CD4-positive, alpha-beta memory T cell (primary cell): ENCODE data around the gene MCUB. TPM values are rescaled to one million over a fixed set of nuclear protein-coding genes. Genes with fewer than 3 reads are reported as not detected.

Source experiments
- CTCF ChIA-PET: fragments of 350-600 bp; sonication (Branson Sonifier 250); formaldehyde crosslinking; loops from one replicate; lab custom pipeline; 2021; ENCODE audit warnings: inconsistent platforms; ENCODE audit not compliant: partially characterized antibody; lab: Charles Lee
- POLR2A ChIA-PET: fragments of 350-600 bp; sonication (Branson Sonifier 250); formaldehyde crosslinking; loops from one replicate; lab custom pipeline; 2021; ENCODE audit not compliant: partially characterized antibody; lab: Charles Lee
- DNase-seq, 5 donors: peaks; one replicate each; pipeline versions ENCODE4 v3.0.0 to v3.0.0-alpha.2; 2020 to 2022; ENCODE audit warnings: mixed read lengths in 1 of 5
- H3K27ac ChIP-seq: one replicate; pipeline ENCODE4 v1.7.0; 2013; ENCODE audit warnings: low read depth, low read length
- H3K27me3 ChIP-seq: 2 replicates; pipeline ENCODE4 v1.7.0; 2013; ENCODE audit warnings: mild to moderate bottlenecking, low read length, moderate library complexity; ENCODE audit not compliant: insufficient read depth
- H3K36me3 ChIP-seq: 2 replicates; pipeline ENCODE4 v1.7.0; 2013; ENCODE audit warnings: mild to moderate bottlenecking, low read length, moderate library complexity; ENCODE audit not compliant: insufficient read depth
- H3K4me1 ChIP-seq: 2 replicates; pipeline ENCODE4 v1.7.0; 2013; ENCODE audit warnings: mild to moderate bottlenecking, low read length, moderate library complexity; ENCODE audit not compliant: insufficient read depth
- H3K4me3 ChIP-seq, 2 donors: one replicate each; pipeline ENCODE4 v1.7.0; 2013; ENCODE audit warnings: low read length in 2 of 2, mild to moderate bottlenecking in 1 of 2
- H3K9me3 ChIP-seq, 2 donors: one replicate each; pipeline ENCODE4 v1.7.0; 2013; ENCODE audit warnings: low read length in 2 of 2, control low read depth in 1 of 2; ENCODE audit not compliant: control insufficient read depth in 1 of 2
- H3K27ac Mint-ChIP-seq, 7 donors: one replicate each; pipeline ENCODE4 v1.8.0; 2020 to 2021; ENCODE audit warnings: mixed read lengths in 7 of 7, mild to moderate bottlenecking in 6 of 7, inconsistent platforms in 3 of 7, moderate library complexity in 3 of 7
- H3K27me3 Mint-ChIP-seq, 2 donors: one replicate each; pipeline ENCODE4 v1.8.0; 2020 to 2021; ENCODE audit warnings: mixed read lengths in 2 of 2
- H3K36me3 Mint-ChIP-seq, 2 donors: one replicate each; pipeline ENCODE4 v1.8.0; 2020 to 2021; ENCODE audit warnings: mixed read lengths in 2 of 2, inconsistent platforms in 1 of 2, mild to moderate bottlenecking in 1 of 2
- H3K4me1 Mint-ChIP-seq, 4 donors: one replicate each; pipeline ENCODE4 v1.8.0; 2020 to 2021; ENCODE audit warnings: mixed read lengths in 4 of 4, mild to moderate bottlenecking in 1 of 4
- H3K4me3 Mint-ChIP-seq, 8 donors: one replicate each; pipeline ENCODE4 v1.8.0; 2020 to 2021; ENCODE audit warnings: mixed read lengths in 8 of 8, mild to moderate bottlenecking in 7 of 8, moderate library complexity in 6 of 8, inconsistent platforms in 3 of 8
- H3K9me3 Mint-ChIP-seq, 8 donors: one replicate each; pipeline ENCODE4 v1.8.0; 2020 to 2021; ENCODE audit warnings: mixed read lengths in 8 of 8, mild to moderate bottlenecking in 5 of 8, inconsistent platforms in 3 of 8, moderate library complexity in 1 of 8
- intact Hi-C: fragments of 100-400 bp; cut with micrococcal nuclease; formaldehyde crosslinking; loops from one replicate; pipeline ENCODE4 v1.15.1; 2023
- polyA plus RNA-seq, 2 donors: library from polyadenylated mRNA; unstranded; fragments of 300-500 nt; fragmentation: Illumina TruSeq; gene quantifications; one replicate each; pipeline ENCODE4 v1.2.3, GENCODE V29; 2021
- total RNA-seq, 2 experiments: library from RNA; stranded (reverse); gene quantifications; one replicate each; pipeline ENCODE4 v1.2.3, GENCODE V29; 2021

MCUB gene
- total and polyA plus RNA-seq, 4 experiments from 2014 or later = 142 to 299 (median 160) TPM

GRCh38 chr4:109722357-109722756, 162.3 kb downstream of the MCUB start:
- Histone ChIP-seq H3K27me3 (no peaks in the 10 kb centered on the region), H3K9me3 (no peaks in the 10 kb centered on the region), H3K4me3 (no peak overlapping the region), H3K36me3 (peaks cover 4% of the 10 kb centered on the region), H3K27ac (no peak overlapping the region), H3K4me1 (no peaks in the 10 kb centered on the region)
- no peak overlapping the region for H3K4me3 Mint-ChIP-seq
- ChIA-PET POLR2A (no interaction called here), CTCF (no interaction called here)
- no peak for DNase-seq
- H3K27ac Mint-ChIP-seq = no peak overlapping the region
- peaks cover 12 to 26% of the 10 kb centered on the region in 2 donors for H3K36me3 Mint-ChIP-seq
- peaks cover 0 to 2% (median 0%) of the 10 kb centered on the region in 8 donors for H3K9me3 Mint-ChIP-seq
- peaks cover 8 to 13% (median 10%) of the 10 kb centered on the region in 4 donors for H3K4me1 Mint-ChIP-seq
- H3K27me3 Mint-ChIP-seq = no peaks in the 10 kb centered on the region
- intact Hi-C loops = loop anchor here (10.0 kb wide), 1 partner anchor 1728 kb away; no protein-coding TSS in a partner anchor

DNA sequence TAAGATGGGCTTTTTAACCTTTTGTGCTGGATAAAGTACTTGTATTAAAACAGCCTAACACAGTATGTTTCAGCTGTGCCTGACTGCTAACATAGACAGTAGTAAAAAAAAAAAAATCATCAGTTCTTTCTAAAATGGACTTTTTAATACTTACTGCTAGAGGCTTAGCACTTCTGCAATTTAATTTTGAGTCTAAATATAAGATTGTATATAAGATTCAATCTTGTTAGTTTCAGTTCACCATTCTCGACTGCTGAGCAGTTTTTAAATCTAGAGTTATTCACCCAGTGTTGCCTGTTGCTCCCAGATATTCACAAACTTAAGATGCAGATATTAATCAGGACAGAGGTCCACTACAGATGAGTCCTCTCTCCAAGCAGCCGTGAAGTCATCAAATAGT, 163.1 kb downstream of the MCUB start:
- intact Hi-C loops = loop anchor here (10.0 kb wide), 1 partner anchor 1728 kb away; no protein-coding TSS in a partner anchor
- no peak for DNase-seq
- ChIA-PET CTCF (no interaction called here), POLR2A (no interaction called here)
- H3K27ac Mint-ChIP-seq = peak overlapping the region in 1 of 7 donors; percentile 3
- H3K4me3 Mint-ChIP-seq = no peak overlapping the region
- H3K4me1 Mint-ChIP-seq = peaks cover 12 to 18% (median 14%) of the 10 kb centered on the region in 4 donors
- Histone ChIP-seq H3K27ac (no peak overlapping the region), H3K4me3 (no peak overlapping the region), H3K9me3 (no peaks in the 10 kb centered on the region), H3K4me1 (peaks cover 4% of the 10 kb centered on the region), H3K27me3 (no peaks in the 10 kb centered on the region), H3K36me3 (no peaks in the 10 kb centered on the region)
- no peaks in the 10 kb centered on the region for H3K27me3 Mint-ChIP-seq
- peaks cover 0 to 2% (median 0%) of the 10 kb centered on the region in 8 donors for H3K9me3 Mint-ChIP-seq
- H3K36me3 Mint-ChIP-seq = peaks cover 14 to 24% of the 10 kb centered on the region in 2 donors

DNA sequence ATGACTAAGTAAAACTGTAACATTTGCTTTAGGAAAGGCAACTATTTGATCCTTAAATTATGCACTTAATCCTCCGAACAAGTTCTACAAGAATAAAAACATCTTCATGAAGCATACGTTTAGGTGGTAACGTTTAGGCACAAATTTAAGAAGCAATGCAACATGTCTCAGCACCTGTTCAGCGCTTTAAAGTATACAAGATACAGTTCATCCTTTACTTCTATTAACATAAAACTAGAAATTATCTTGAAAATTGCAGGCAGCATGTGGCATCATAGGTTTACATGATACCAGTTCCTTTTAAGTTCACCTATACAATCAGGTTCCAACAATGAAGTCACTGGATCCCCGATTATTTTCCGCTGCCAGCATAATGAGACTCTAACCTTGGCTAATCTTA, 168.3 kb downstream of the MCUB start:
- CTCF ChIA-PET = interaction anchor here (0.8 kb wide), 1 partner anchor 295 kb away, joined by 5 read pairs; no protein-coding TSS in a partner anchor

GRCh38 chr4:109729117-109729717, 169.2 kb downstream of the MCUB start:
- peak overlapping the region; percentile 72 for H3K27ac ChIP-seq
- Mint-ChIP-seq H3K4me3 (peak overlapping the region; percentile 89 to 93 (median 91)), H3K4me1 (peaks cover 20 to 32% (median 22%) of the 10 kb centered on the region in 4 donors), H3K9me3 (peaks cover 0 to 2% (median 0%) of the 10 kb centered on the region in 8 donors), H3K27me3 (peaks cover 0 to under 1% of the 10 kb centered on the region in 2 donors), H3K36me3 (peaks cover 13 to 17% of the 10 kb centered on the region in 2 donors), H3K27ac (peak overlapping the region; percentile 73 to 94 (median 90))
- no peaks in the 10 kb centered on the region for H3K27me3 ChIP-seq
- intact Hi-C loops = loop anchor here (1.0 to 10.0 kb wide), 2 partner anchors 26 to 1734 kb away; partner anchors contain the start of gene CASP6
- no peaks in the 10 kb centered on the region for H3K36me3 ChIP-seq
- peak overlapping the region; percentile 48 to 58 for H3K4me3 ChIP-seq
- ChIA-PET POLR2A (interaction anchor here (1.5 to 3.7 kb wide), 6 partner anchors 26 to 296 kb away, joined by 5 to 23 read pairs (median 10); partner anchors contain the start of genes CASP6, GAR1, MCUB and SEC24B), CTCF (interaction anchor here (0.8 to 1.5 kb wide), 2 partner anchors 26 to 296 kb away, joined by 5 read pairs; partner anchors contain the start of gene CASP6)
- H3K9me3 ChIP-seq = no peaks in the 10 kb centered on the region
- no peak for DNase-seq
- H3K4me1 ChIP-seq = peaks cover 18% of the 10 kb centered on the region

More for the DNA sequence above, 168.3 kb downstream of the MCUB start:
- Mint-ChIP-seq H3K27ac (peak overlapping the region in 1 of 7 donors; percentile 90), H3K27me3 (no peaks in the 10 kb centered on the region), H3K9me3 (peaks cover 0 to 2% (median 0%) of the 10 kb centered on the region in 8 donors), H3K4me3 (peak overlapping the region in 7 of 8 donors; percentile 21 to 93 (median 89)), H3K36me3 (peaks cover 16 to 17% of the 10 kb centered on the region in 2 donors), H3K4me1 (peaks cover 20 to 32% (median 23%) of the 10 kb centered on the region in 4 donors)
- peaks cover 18% of the 10 kb centered on the region for H3K4me1 ChIP-seq
- no peaks in the 10 kb centered on the region for H3K27me3 ChIP-seq
- no peaks in the 10 kb centered on the region for H3K9me3 ChIP-seq
- POLR2A ChIA-PET = interaction anchor here (1.7 to 3.7 kb wide), 2 partner anchors 25 to 37 kb away, joined by 5 to 23 read pairs; partner anchors contain the start of gene CASP6
- no peak overlapping the region for H3K4me3 ChIP-seq
- H3K36me3 ChIP-seq = no peaks in the 10 kb centered on the region
- H3K27ac ChIP-seq = no peak overlapping the region
- intact Hi-C loops = loop anchor here (10.0 kb wide), 1 partner anchor 1734 kb away; no protein-coding TSS in a partner anchor
- DNase-seq = no peak

- H3K27me3 ChIP-seq = no peaks in the 10 kb centered on the region
- Mint-ChIP-seq H3K27ac (peak within 1 kb of the TSS; percentile 73 to 94 (median 90)), H3K36me3 (peaks cover 13% of the 10 kb centered on the region in 2 donors), H3K27me3 (peaks cover 0 to 1% of the 10 kb centered on the region in 2 donors), H3K4me3 (peak within 1 kb of the TSS; percentile 89 to 93 (median 91)), H3K9me3 (peaks cover 0 to 2% (median 0%) of the 10 kb centered on the region in 8 donors), H3K4me1 (peaks cover 18 to 32% (median 21%) of the 10 kb centered on the region in 4 donors)
- ChIA-PET POLR2A (interaction anchor here (0.6 to 3.7 kb wide), 12 partner anchors 22 to 1110 kb away, joined by 3 to 23 read pairs (median 4); partner anchors contain the start of genes CASP6, GAR1, MCUB and RPL34), CTCF (interaction anchor here (1.1 to 2.1 kb wide), 4 partner anchors 26 to 297 kb away, joined by 3 to 8 read pairs (median 6); partner anchors contain the start of genes CASP6 and SEC24B)
- H3K4me3 ChIP-seq = peak within 1 kb of the TSS; percentile 58 to 94
- peak within 1 kb of the TSS; percentile 72 for H3K27ac ChIP-seq
- intact Hi-C loops = loop anchor here (1.0 to 10.0 kb wide), 5 partner anchors 27 to 1735 kb away; partner anchors contain the start of genes CASP6, ELOVL6, GAR1 and SEC24B
- no peaks in the 10 kb centered on the region for H3K9me3 ChIP-seq
- no peaks in the 10 kb centered on the region for H3K36me3 ChIP-seq
- peaks cover 18% of the 10 kb centered on the region for H3K4me1 ChIP-seq
- peak; percentile 78 to 90 (median 87) for DNase-seq
These were observed 169.9 kb downstream of the MCUB start, which contains the start of gene PLA2G12A for GRCh38 chr4:109729718-109730618. PLA2G12A (minus strand) TSS chr4:109730070; CDS start chr4:109729809, 261 bp downstream.
